Naive thymus-derived CD8-positive, alpha-beta T cell (primary cell): ENCODE data around the gene MAP3K5. TPM values are rescaled to one million over a fixed set of nuclear protein-coding genes. Genes with fewer than 3 reads are reported as not detected.

Source experiments
- ATAC-seq, 2 donors: fragments of 150-1000 bp; cut with Tn5 transposase in 1 of 2; sonication (Bioruptor Pico), chemical (Tn5 transposase) in 1 of 2; 1 replicate in 1 of 2; 2 replicates in 1 of 2; pipeline ENCODE4 v1.10.0; 2021; ENCODE audit warnings: mild to moderate bottlenecking in 2 of 2, moderate library complexity in 2 of 2
- POLR2A ChIA-PET: fragments of 350-600 bp; sonication (Branson Sonifier 250); formaldehyde crosslinking; loops from one replicate; lab custom pipeline; 2021; ENCODE audit warnings: antibody characterized with exemption; lab: Charles Lee
- DNase-seq, 10 donors: peaks; one replicate each; pipeline versions ENCODE4 v3.0.0 to v3.0.0-alpha.2; 2020 to 2022
- H3K27ac Mint-ChIP-seq, 10 donors: one replicate each; pipeline ENCODE4 v1.8.0; 2020 to 2022; ENCODE audit warnings: mild to moderate bottlenecking in 10 of 10, mixed read lengths in 10 of 10, moderate library complexity in 4 of 10, inconsistent platforms in 1 of 10
- H3K27me3 Mint-ChIP-seq, 5 donors: one replicate each; pipeline ENCODE4 v1.8.0; 2021 to 2022; ENCODE audit warnings: mixed read lengths in 5 of 5
- H3K36me3 Mint-ChIP-seq, 3 donors: one replicate each; pipeline ENCODE4 v1.8.0; 2020 to 2022; ENCODE audit warnings: mixed read lengths in 3 of 3, mild to moderate bottlenecking in 2 of 3, inconsistent platforms in 1 of 3
- H3K4me1 Mint-ChIP-seq, 4 donors: one replicate each; pipeline ENCODE4 v1.8.0; 2021 to 2022; ENCODE audit warnings: mixed read lengths in 4 of 4
- H3K4me3 Mint-ChIP-seq, 10 donors: one replicate each; pipeline ENCODE4 v1.8.0; 2020 to 2022; ENCODE audit warnings: mild to moderate bottlenecking in 10 of 10, mixed read lengths in 10 of 10, moderate library complexity in 6 of 10, inconsistent platforms in 1 of 10
- H3K9me3 Mint-ChIP-seq, 9 donors: one replicate each; pipeline ENCODE4 v1.8.0; 2020 to 2022; ENCODE audit warnings: mixed read lengths in 9 of 9, mild to moderate bottlenecking in 3 of 9, inconsistent platforms in 1 of 9, moderate library complexity in 1 of 9
- polyA plus RNA-seq, 3 donors: library from polyadenylated mRNA; unstranded; fragments of 300-500 nt; fragmentation: Illumina TruSeq; gene quantifications; one replicate each; pipeline ENCODE4 v1.2.3, GENCODE V29; 2021
- total RNA-seq, 8 experiments: library from RNA in 2 of 8; stranded (reverse) in 2 of 8; gene quantifications; one replicate each; pipeline ENCODE4 v1.2.3 and lab custom pipeline; 2021 to 2026

Gene MAP3K5
- total and polyA plus RNA-seq, 5 experiments from 2014 or later: 3.0 to 8.7 (median 4.5) TPM

- Mint-ChIP-seq H3K4me1 (peaks cover 0 to 11% (median under 1%) of the 10 kb centered on the region in 4 donors), H3K4me3 (no peak overlapping the region), H3K27me3 (no peaks in the 10 kb centered on the region), H3K27ac (no peak overlapping the region), H3K9me3 (peaks cover 0 to 8% (median 4%) of the 10 kb centered on the region in 9 donors), H3K36me3 (peaks cover 0 to 38% (median 27%) of the 10 kb centered on the region in 3 donors)
- DNase-seq (no peak), ATAC-seq (no peak)
- POLR2A ChIA-PET: no interaction called here
Observed at GRCh38 chr6:136684466-136684865, 107.8 kb downstream of the MAP3K5 start.

GRCh38 chr6:136683209-136683941 lies 108.9 kb downstream of the MAP3K5 start:
- Mint-ChIP-seq H3K27ac (no peak overlapping the region), H3K27me3 (no peaks in the 10 kb centered on the region), H3K4me3 (no peak overlapping the region), H3K9me3 (peaks cover 0 to 8% (median 4%) of the 10 kb centered on the region in 9 donors), H3K36me3 (peaks cover 0 to 32% (median 21%) of the 10 kb centered on the region in 3 donors), H3K4me1 (peaks cover 0 to 11% (median under 1%) of the 10 kb centered on the region in 4 donors)
- no peak for DNase-seq
- no peak for ATAC-seq
- POLR2A ChIA-PET: no interaction called here

GRCh38 chr6:136682292-136682691 lies 110.0 kb downstream of the MAP3K5 start:
- Mint-ChIP-seq H3K27me3 (no peaks in the 10 kb centered on the region), H3K4me1 (peaks cover 0 to 11% (median under 1%) of the 10 kb centered on the region in 4 donors), H3K4me3 (no peak overlapping the region), H3K36me3 (peaks cover 0 to 27% (median 17%) of the 10 kb centered on the region in 3 donors), H3K9me3 (peaks cover 0 to 6% (median 2%) of the 10 kb centered on the region in 9 donors), H3K27ac (no peak overlapping the region)
- ATAC-seq (no peak), DNase-seq (no peak)
- POLR2A ChIA-PET: no interaction called here

- Mint-ChIP-seq H3K4me1 (no peaks in the 10 kb centered on the region), H3K9me3 (peaks cover 3 to 17% (median 8%) of the 10 kb centered on the region in 9 donors), H3K27me3 (no peaks in the 10 kb centered on the region), H3K27ac (no peak overlapping the region), H3K4me3 (no peak overlapping the region), H3K36me3 (peaks cover 14 to 32% (median 26%) of the 10 kb centered on the region in 3 donors)
- DNase-seq (no peak), ATAC-seq (no peak)
- POLR2A ChIA-PET: no interaction called here
Observed at GRCh38 chr6:136677822-136678221, 114.5 kb downstream of the MAP3K5 start.

- H3K4me3 Mint-ChIP-seq: no peak overlapping the region
- POLR2A ChIA-PET: no interaction called here
- H3K9me3 Mint-ChIP-seq: peaks cover 3 to 18% (median 8%) of the 10 kb centered on the region in 9 donors
- no peak for DNase-seq
- no peak for ATAC-seq
- H3K4me1 Mint-ChIP-seq: no peaks in the 10 kb centered on the region
- no peak overlapping the region for H3K27ac Mint-ChIP-seq
- H3K36me3 Mint-ChIP-seq: peaks cover 14 to 30% (median 27%) of the 10 kb centered on the region in 3 donors
- no peaks in the 10 kb centered on the region for H3K27me3 Mint-ChIP-seq
Observed at GRCh38 chr6:136677344-136677743, 114.9 kb downstream of the MAP3K5 start.

GRCh38 chr6:136676075-136676474 lies 116.2 kb downstream of the MAP3K5 start:
- peaks cover 19 to 28% (median 24%) of the 10 kb centered on the region in 3 donors for H3K36me3 Mint-ChIP-seq
- no peak for ATAC-seq
- POLR2A ChIA-PET: no interaction called here

GRCh38 chr6:136673571-136673970 lies 118.7 kb downstream of the MAP3K5 start:
- no peak for DNase-seq
- POLR2A ChIA-PET: no interaction called here
- H3K27ac Mint-ChIP-seq: peak overlapping the region in 1 of 10 donors; percentile 35
- H3K4me1 Mint-ChIP-seq: no peaks in the 10 kb centered on the region
- ATAC-seq: no peak
- H3K27me3 Mint-ChIP-seq: no peaks in the 10 kb centered on the region
- no peak overlapping the region for H3K4me3 Mint-ChIP-seq
- peaks cover 3 to 22% (median 8%) of the 10 kb centered on the region in 9 donors for H3K9me3 Mint-ChIP-seq
- peaks cover 19 to 32% (median 27%) of the 10 kb centered on the region in 3 donors for H3K36me3 Mint-ChIP-seq

More at GRCh38 chr6:136676075-136676474, 116.2 kb downstream of the MAP3K5 start:
- DNase-seq: no peak
- no peaks in the 10 kb centered on the region for H3K27me3 Mint-ChIP-seq
- H3K4me1 Mint-ChIP-seq: no peaks in the 10 kb centered on the region
- no peak overlapping the region for H3K27ac Mint-ChIP-seq
- H3K4me3 Mint-ChIP-seq: no peak overlapping the region
- peaks cover 3 to 22% (median 8%) of the 10 kb centered on the region in 9 donors for H3K9me3 Mint-ChIP-seq

GRCh38 chr6:136672144-136672543 lies 120.1 kb downstream of the MAP3K5 start:
- ATAC-seq: no peak
- no peak for DNase-seq
- POLR2A ChIA-PET: no interaction called here

GRCh38 chr6:136669299-136669699 lies 123.0 kb downstream of the MAP3K5 start:
- no peak overlapping the region for H3K4me3 Mint-ChIP-seq
- DNase-seq (no peak), ATAC-seq (no peak)
- H3K4me1 Mint-ChIP-seq: no peaks in the 10 kb centered on the region
- H3K27me3 Mint-ChIP-seq: no peaks in the 10 kb centered on the region
- H3K36me3 Mint-ChIP-seq: peaks cover 19 to 34% (median 31%) of the 10 kb centered on the region in 3 donors
- H3K27ac Mint-ChIP-seq: no peak overlapping the region
- POLR2A ChIA-PET: no interaction called here
- peaks cover 3 to 20% (median 8%) of the 10 kb centered on the region in 9 donors for H3K9me3 Mint-ChIP-seq

More at GRCh38 chr6:136672144-136672543, 120.1 kb downstream of the MAP3K5 start:
- Mint-ChIP-seq H3K9me3 (peaks cover 3 to 22% (median 8%) of the 10 kb centered on the region in 9 donors), H3K4me1 (no peaks in the 10 kb centered on the region), H3K27ac (no peak overlapping the region), H3K36me3 (peaks cover 19 to 37% (median 28%) of the 10 kb centered on the region in 3 donors), H3K4me3 (no peak overlapping the region), H3K27me3 (no peaks in the 10 kb centered on the region)

GRCh38 chr6:136668571-136668970 lies 123.7 kb downstream of the MAP3K5 start:
- no peak overlapping the region for H3K4me3 Mint-ChIP-seq
- no peak for ATAC-seq
- no peak overlapping the region for H3K27ac Mint-ChIP-seq
- H3K9me3 Mint-ChIP-seq: peaks cover 1 to 13% (median 5%) of the 10 kb centered on the region in 9 donors
- DNase-seq: no peak
- H3K36me3 Mint-ChIP-seq: peaks cover 12 to 32% (median 27%) of the 10 kb centered on the region in 3 donors
- POLR2A ChIA-PET: no interaction called here
- no peaks in the 10 kb centered on the region for H3K27me3 Mint-ChIP-seq
- no peaks in the 10 kb centered on the region for H3K4me1 Mint-ChIP-seq

- H3K27ac Mint-ChIP-seq: no peak overlapping the region
Observed at GRCh38 chr6:136666041-136666440, 126.2 kb downstream of the MAP3K5 start.

GRCh38 chr6:136662347-136663237 lies 129.7 kb downstream of the MAP3K5 start:
- Mint-ChIP-seq H3K4me3 (no peak overlapping the region), H3K36me3 (peaks cover under 1 to 22% (median 2%) of the 10 kb centered on the region in 3 donors), H3K27ac (no peak overlapping the region), H3K4me1 (no peaks in the 10 kb centered on the region), H3K27me3 (no peaks in the 10 kb centered on the region), H3K9me3 (no peaks in the 10 kb centered on the region)
- POLR2A ChIA-PET: no interaction called here
- no peak for DNase-seq
- no peak for ATAC-seq

More at GRCh38 chr6:136666041-136666440, 126.2 kb downstream of the MAP3K5 start:
- ATAC-seq (no peak), DNase-seq (no peak)
- Mint-ChIP-seq H3K36me3 (peaks cover 0 to 18% (median 15%) of the 10 kb centered on the region in 3 donors), H3K4me3 (no peak overlapping the region), H3K4me1 (no peaks in the 10 kb centered on the region), H3K27me3 (no peaks in the 10 kb centered on the region), H3K9me3 (no peaks in the 10 kb centered on the region)
- POLR2A ChIA-PET: no interaction called here
